ENCODE results near the gene H2BK1.

H2BK1 gene

DNA sequence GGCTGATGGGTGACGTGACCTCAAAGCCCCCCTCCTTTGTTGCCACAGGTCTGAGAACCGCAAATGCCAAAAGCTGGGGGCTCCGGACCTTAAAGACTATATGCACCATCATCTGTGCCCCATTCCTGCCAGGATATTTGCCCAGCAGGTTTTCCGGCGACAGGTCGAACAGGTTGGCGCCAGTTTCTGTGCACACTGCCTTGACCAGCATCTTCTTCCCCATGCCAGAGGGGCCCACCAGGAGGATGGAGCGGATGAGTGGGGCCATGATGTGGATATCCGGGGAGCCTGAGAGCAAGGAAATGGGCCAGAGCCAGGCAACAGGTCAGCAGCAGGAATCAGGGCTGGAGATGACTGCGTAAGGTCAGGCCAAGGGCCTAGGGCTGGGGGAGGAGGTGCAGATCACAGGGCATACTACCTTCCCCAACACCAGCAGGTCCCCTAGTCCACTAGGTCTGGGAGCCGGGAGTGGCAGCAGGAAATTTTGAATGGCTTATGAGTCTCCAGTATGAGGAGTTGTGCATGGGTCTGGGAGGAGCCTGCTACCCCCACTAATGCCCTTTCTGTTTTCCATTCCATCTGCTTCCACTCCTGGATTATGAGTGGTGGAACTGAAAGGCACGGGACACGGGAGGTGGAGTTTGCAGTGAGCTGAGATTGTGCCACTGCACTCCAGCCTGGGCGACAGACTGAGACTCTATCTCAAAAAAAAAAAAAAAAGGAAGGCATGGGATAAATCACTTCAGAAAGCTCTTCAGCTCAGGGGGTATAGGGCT lies 16.9 kb downstream of the H2BK1 start:
- no peak overlapping the region for H3K4me3 ChIP-seq (ENCODE audit: low read depth, low read length)
- DNase-seq (ENCODE audit: low read depth), result no peak
- TF ChIP-seq, protein P1, sequence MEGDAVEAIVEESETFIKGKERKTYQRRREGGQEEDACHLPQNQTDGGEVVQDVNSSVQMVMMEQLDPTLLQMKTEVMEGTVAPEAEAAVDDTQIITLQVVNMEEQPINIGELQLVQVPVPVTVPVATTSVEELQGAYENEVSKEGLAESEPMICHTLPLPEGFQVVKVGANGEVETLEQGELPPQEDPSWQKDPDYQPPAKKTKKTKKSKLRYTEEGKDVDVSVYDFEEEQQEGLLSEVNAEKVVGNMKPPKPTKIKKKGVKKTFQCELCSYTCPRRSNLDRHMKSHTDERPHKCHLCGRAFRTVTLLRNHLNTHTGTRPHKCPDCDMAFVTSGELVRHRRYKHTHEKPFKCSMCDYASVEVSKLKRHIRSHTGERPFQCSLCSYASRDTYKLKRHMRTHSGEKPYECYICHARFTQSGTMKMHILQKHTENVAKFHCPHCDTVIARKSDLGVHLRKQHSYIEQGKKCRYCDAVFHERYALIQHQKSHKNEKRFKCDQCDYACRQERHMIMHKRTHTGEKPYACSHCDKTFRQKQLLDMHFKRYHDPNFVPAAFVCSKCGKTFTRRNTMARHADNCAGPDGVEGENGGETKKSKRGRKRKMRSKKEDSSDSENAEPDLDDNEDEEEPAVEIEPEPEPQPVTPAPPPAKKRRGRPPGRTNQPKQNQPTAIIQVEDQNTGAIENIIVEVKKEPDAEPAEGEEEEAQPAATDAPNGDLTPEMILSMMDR (conservative IDR thresholded peaks at IDR 0.05; ENCODE audit: low read depth, low read length), result no peak

DNA sequence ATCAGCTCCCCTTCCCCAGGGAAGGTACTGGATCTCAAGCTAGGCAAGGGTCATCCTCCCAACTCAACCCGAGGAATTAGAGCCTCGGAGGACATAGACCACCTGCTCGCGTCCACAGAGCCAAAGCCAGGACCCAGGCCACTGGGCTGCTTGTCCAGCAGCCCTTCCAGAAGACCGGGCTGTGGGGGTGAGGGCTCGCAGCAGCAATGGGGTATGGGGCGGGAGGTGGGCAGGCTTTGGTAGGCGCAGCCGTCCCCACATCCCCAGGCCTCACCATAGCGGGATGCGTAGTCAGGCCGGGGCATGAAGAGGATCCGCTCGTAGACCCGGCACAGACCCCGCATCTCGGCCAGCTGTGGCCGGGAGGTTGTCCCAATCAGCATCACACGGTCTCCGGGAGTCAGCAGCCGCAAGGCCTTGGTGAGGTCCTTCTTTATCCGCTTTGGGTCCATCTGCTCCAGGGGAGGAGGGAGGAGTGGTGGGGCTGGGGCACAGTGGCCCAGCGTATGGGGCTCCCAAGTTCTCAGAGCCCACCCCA lies 18.2 kb downstream of the H2BK1 start:
- TF ChIP-seq, protein P1 (conservative IDR thresholded peaks at IDR 0.05; ENCODE audit: low read depth, low read length), result no peak
- DNase-seq (ENCODE audit: low read depth), result no peak
- no peak overlapping the region for H3K4me3 ChIP-seq (ENCODE audit: low read depth, low read length)

GRCh38 chr7:151191544-151191943 lies 18.7 kb downstream of the H2BK1 start:
- TF ChIP-seq, protein P1 (conservative IDR thresholded peaks at IDR 0.05; ENCODE audit: low read depth, low read length), result no peak
- H3K4me3 ChIP-seq (ENCODE audit: low read depth, low read length), result no peak overlapping the region
- DNase-seq (ENCODE audit: low read depth), result no peak

GRCh38 chr7:151189038-151189437 lies 21.2 kb downstream of the H2BK1 start:
- TF ChIP-seq, protein P1 (conservative IDR thresholded peaks at IDR 0.05; ENCODE audit: low read depth, low read length), result no peak
- DNase-seq (ENCODE audit: low read depth), result no peak
- no peak overlapping the region for H3K4me3 ChIP-seq (ENCODE audit: low read depth, low read length)

- no peak for DNase-seq (ENCODE audit: low read depth)
- no peak overlapping the region for H3K4me3 ChIP-seq (ENCODE audit: low read depth, low read length)
- TF ChIP-seq, protein P1 (conservative IDR thresholded peaks at IDR 0.05; ENCODE audit: low read depth, low read length), result no peak
Measured at GRCh38 chr7:151188252-151188542, 22.1 kb downstream of the H2BK1 start.

DNA sequence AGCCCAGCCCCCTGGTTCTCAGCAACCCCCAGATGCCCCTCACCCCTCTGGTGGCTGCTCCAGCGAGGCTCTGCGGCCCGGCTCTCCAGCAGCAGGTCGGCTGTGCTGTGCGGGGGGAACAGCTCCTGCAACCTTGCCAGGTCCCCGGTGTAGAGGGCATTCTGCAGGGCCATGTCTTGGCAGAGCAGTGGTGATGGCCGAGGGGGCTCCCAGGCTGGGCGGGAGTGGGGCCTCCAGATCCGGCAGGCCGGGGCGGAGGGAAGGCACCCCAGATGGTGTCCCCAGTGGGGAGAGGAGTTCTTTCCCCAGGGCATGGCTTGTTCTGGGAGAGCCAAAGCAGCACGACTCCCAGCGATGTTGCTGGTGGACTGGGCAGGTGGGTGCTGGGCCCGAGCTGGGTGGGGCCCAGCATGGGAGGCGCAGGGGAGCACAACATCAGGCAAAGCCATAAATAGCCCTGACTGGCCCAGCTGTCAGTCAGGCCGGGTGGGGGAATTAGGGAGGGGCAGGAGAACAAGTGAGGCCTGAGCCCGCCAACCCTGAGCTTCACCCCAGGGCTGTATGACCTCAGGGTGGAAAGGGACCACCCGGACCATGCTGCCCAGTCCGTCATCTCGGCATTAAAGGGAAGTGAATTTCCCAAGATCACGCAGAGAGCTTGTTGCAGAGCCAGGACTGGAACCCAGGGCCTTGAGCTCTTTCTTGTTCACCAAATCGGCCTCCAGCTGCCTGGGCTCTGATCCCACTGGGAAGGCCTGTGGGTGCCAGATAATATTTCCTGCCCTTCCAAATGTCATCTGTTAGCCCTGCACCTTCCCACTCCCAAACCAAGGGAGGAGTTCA lies 22.7 kb downstream of the H2BK1 start:
- DNase-seq (ENCODE audit: low read depth), result no peak
- H3K4me3 ChIP-seq (ENCODE audit: low read depth, low read length), result no peak overlapping the region
- TF ChIP-seq, protein P1 (conservative IDR thresholded peaks at IDR 0.05; ENCODE audit: low read depth, low read length), result no peak
